Measurements from ENCODE around the gene CCBE1. TPM values are rescaled to one million over a fixed set of nuclear protein-coding genes. Genes with fewer than 3 reads are reported as not detected.

The CCBE1 gene
- total RNA-seq, 2 donors from 2014 or later, result 1.00 to 2.9 TPM

DNA sequence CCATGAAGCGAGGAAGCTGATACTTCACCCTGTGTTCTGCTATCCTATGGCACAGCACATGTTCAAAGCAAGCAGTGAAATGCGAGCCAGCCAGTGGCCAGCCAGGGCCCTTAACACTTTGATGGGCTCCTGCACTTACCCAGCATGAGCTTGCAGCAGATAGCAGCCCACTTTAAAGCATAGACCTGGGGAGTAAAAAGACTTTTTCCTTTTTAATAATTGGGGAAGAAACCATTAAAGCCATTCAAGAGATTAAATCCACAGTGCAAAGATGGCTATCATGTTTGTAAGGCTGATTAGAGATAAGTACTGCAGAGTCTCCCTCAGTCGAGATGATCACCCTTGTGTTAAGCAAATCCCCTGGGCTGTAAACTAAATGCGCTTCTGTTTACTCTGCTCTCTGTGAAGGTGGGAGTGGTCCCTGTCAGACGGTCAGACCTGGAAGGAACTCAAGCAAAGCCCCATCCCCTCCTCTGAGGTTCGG, 15.7 kb downstream of the CCBE1 start:
- WGBS, 2 experiments (ENCODE audit: insufficient coverage in 1 of 2, insufficient read length in 1 of 2), result 20 to 48% methylated on average over 4 to 6 of the region's 6 CpGs
- peaks cover 47% of the 10 kb centered on the region for H3K4me1 Mint-ChIP-seq
- Histone ChIP-seq H3K4me3 (ENCODE audit: low read length) (no peak overlapping the region), H3K9ac (ENCODE audit: extremely low read depth, low read length, poor library complexity, severe bottlenecking) (no peak overlapping the region), H3K27me3 (ENCODE audit: control insufficient read depth, insufficient read depth, low read length, poor library complexity, severe bottlenecking) (peaks cover 60% of the 10 kb centered on the region), H3K9me3 (ENCODE audit: control insufficient read depth, low read length) (no peaks in the 10 kb centered on the region), H3K27ac (ENCODE audit: low read depth, low read length) (no peak overlapping the region), H3K36me3 (ENCODE audit: control insufficient read depth, insufficient read depth, low read length) (no peaks in the 10 kb centered on the region), H3K4me1 (ENCODE audit: control insufficient read depth, insufficient read depth, low read length) (peaks cover 7% of the 10 kb centered on the region)
- peaks cover 66% of the 10 kb centered on the region for H3K27me3 Mint-ChIP-seq (ENCODE audit: insufficient read depth)
- no peak overlapping the region for H3K27ac Mint-ChIP-seq
- no peaks in the 10 kb centered on the region for H3K36me3 Mint-ChIP-seq (ENCODE audit: low read depth)
- no peak for TF ChIP-seq CTCF (conservative IDR thresholded peaks at IDR 0.05)
- H3K4me3 Mint-ChIP-seq, result no peak overlapping the region
- no peaks in the 10 kb centered on the region for H3K9me3 Mint-ChIP-seq
- peak; percentile 82 for DNase-seq

DNA sequence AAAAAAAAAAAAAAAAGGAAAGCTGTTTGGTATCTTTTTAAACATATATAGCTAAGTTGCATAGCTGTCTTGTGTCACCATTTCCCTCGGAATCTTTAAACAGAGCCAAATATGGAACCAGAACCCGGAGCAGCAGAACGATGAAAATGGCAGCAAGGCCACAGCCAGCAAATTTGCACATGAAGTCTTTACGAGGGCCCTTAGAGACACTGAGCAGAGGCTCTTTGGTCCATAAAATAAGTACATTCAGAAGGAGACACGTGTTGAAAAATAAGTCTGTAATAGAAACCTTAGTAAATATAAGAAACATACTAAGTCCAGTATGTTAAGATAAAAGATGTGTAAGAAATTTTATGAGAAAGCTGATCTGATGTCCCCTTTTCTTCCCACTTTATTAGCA, 16.2 kb downstream of the CCBE1 start:
- H3K27me3 ChIP-seq (ENCODE audit: control insufficient read depth, insufficient read depth, low read length, poor library complexity, severe bottlenecking), result peaks cover 60% of the 10 kb centered on the region
- no peak overlapping the region for H3K4me3 Mint-ChIP-seq
- no peak for DNase-seq
- no peak overlapping the region for H3K27ac ChIP-seq (ENCODE audit: low read depth, low read length)
- H3K9me3 Mint-ChIP-seq, result no peaks in the 10 kb centered on the region
- TF ChIP-seq CTCF (conservative IDR thresholded peaks at IDR 0.05), result no peak
- H3K36me3 Mint-ChIP-seq (ENCODE audit: low read depth), result no peaks in the 10 kb centered on the region
- H3K9ac ChIP-seq (ENCODE audit: extremely low read depth, low read length, poor library complexity, severe bottlenecking), result no peak overlapping the region
- peak overlapping the region; percentile 2 for H3K4me3 ChIP-seq (ENCODE audit: low read length)
- H3K4me1 Mint-ChIP-seq, result peaks cover 46% of the 10 kb centered on the region
- H3K36me3 ChIP-seq (ENCODE audit: control insufficient read depth, insufficient read depth, low read length), result no peaks in the 10 kb centered on the region
- H3K27ac Mint-ChIP-seq, result no peak overlapping the region
- WGBS, 2 experiments (ENCODE audit: insufficient coverage in 1 of 2, insufficient read length in 1 of 2), result 72 to 79% methylated on average over 2 to 5 of the region's 5 CpGs
- peaks cover 61% of the 10 kb centered on the region for H3K27me3 Mint-ChIP-seq (ENCODE audit: insufficient read depth)
- H3K4me1 ChIP-seq (ENCODE audit: control insufficient read depth, insufficient read depth, low read length), result peaks cover 7% of the 10 kb centered on the region
- H3K9me3 ChIP-seq (ENCODE audit: control insufficient read depth, low read length), result no peaks in the 10 kb centered on the region

DNA sequence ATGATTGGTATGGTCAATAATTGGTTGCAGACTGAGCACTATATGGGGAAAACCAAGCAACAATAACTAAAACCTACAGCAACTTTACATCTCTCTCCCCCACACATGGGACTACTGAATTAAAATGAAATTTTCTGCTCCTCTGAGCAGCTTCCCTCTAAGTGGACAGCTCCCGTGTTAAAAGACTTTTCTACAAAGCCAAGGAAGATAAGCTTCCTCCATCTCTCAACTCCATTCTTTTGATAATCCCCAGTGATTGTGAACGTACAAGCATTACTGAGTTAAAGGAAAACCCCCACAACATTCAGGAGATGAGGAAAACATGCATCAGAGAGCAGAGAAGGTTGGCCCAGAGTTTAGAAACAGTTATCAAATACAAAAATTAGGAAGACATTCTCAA, 21.9 kb downstream of the CCBE1 start:
- DNase-seq, result no peak
- H3K36me3 Mint-ChIP-seq (ENCODE audit: low read depth), result no peaks in the 10 kb centered on the region
- WGBS, 2 experiments (ENCODE audit: insufficient coverage in 1 of 2, insufficient read length in 1 of 2), result 43 to 68% methylated on average over 2 of the region's 2 CpGs
- Histone ChIP-seq H3K4me1 (ENCODE audit: control insufficient read depth, insufficient read depth, low read length) (peaks cover 9% of the 10 kb centered on the region), H3K27me3 (ENCODE audit: control insufficient read depth, insufficient read depth, low read length, poor library complexity, severe bottlenecking) (peaks cover 44% of the 10 kb centered on the region), H3K27ac (ENCODE audit: low read depth, low read length) (no peak overlapping the region), H3K9me3 (ENCODE audit: control insufficient read depth, low read length) (no peaks in the 10 kb centered on the region), H3K36me3 (ENCODE audit: control insufficient read depth, insufficient read depth, low read length) (no peaks in the 10 kb centered on the region), H3K9ac (ENCODE audit: extremely low read depth, low read length, poor library complexity, severe bottlenecking) (no peak overlapping the region), H3K4me3 (ENCODE audit: low read length) (no peak overlapping the region)
- no peak overlapping the region for H3K27ac Mint-ChIP-seq
- TF ChIP-seq CTCF (conservative IDR thresholded peaks at IDR 0.05), result no peak
- H3K9me3 Mint-ChIP-seq, result no peaks in the 10 kb centered on the region
- peaks cover 32% of the 10 kb centered on the region for H3K27me3 Mint-ChIP-seq (ENCODE audit: insufficient read depth)
- peaks cover 18% of the 10 kb centered on the region for H3K4me1 Mint-ChIP-seq
- H3K4me3 Mint-ChIP-seq, result no peak overlapping the region

All from endodermal cell (in vitro differentiated cells).